Measurements from ENCODE around the gene PLSCR5. TPM values are rescaled to one million over a fixed set of nuclear protein-coding genes. Genes with fewer than 3 reads are reported as not detected.

Gene PLSCR5
- total RNA-seq, 1 donor from 2014 or later = not detected

DNA sequence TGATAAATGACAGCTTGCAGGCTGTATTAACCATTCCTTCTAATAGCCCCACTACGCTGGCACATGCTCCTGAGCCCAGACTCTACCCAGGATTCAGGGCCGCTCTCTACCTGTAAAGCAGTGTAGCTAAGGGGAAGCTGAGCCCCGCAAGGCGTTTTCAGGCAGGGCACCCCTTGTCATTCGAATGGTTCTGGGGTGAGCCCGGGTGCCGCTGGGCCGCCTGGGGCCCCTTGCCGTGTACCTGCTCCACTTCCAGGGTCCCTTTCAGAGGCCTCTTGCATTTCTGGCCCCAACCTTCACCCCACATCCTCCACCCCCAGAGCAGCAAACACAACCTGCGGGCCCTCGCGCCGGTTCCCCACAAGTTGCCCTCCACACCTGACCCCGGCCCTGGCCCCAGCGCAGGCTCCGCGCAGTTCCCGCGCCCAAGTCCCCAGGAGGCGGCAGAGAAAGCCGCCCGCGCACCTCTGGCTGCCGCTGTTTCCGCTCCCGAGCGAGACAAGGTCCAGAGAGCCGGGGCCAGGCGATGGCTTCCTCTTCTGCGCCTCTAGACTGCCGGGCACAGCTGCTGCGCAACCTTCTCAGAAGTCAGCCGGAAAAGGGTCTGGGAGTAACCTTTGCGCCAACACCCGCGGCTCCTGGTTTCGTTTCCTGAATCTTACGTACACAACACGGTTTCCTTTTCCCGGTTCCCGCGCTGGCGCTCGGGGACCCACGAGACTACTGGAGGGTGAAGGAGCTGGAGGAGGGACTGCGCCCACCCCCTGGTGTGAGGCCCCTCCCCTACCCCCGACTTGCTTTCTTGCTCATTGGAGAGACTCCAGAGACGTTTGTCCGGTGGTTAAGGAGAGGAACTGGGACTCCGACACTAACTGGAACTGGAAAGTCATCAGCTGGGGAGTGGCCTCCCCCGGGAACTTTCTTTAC is 60.9 kb downstream of the PLSCR5 start, which contains the start of gene PLSCR1:
PLSCR1 (minus strand) TSS at position 606 of the 927 bp plus-strand sequence. CDS start 8,055 bp downstream, outside the sequence.
- DNase-seq = peak; percentile 74

DNA sequence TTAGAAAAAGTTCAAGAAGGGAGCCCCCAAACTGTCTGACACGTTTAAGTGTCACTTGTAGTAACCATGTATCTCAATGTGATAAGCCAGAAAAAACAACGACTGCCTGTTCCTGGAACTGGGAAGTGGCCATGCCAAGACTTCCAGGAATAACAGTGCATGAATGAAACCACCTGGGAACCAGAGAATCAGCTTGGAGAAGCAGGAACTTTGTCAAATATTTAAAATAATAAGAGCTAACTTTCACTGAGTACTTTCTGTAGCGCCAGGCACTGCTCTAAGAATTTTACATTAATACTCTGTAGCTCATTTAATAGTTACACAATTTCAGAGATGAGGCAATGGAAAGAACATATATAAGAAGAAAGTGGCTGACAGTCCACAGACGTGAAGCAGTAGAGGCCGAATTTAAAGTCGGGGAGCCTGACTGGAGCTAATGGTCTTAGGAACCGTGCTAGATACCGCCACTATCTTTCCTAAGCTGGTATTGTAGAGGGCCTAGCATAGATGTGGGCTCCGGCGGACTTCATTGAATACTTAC is 61.6 kb downstream of the PLSCR5 start:
- DNase-seq = peak; percentile 60

DNA sequence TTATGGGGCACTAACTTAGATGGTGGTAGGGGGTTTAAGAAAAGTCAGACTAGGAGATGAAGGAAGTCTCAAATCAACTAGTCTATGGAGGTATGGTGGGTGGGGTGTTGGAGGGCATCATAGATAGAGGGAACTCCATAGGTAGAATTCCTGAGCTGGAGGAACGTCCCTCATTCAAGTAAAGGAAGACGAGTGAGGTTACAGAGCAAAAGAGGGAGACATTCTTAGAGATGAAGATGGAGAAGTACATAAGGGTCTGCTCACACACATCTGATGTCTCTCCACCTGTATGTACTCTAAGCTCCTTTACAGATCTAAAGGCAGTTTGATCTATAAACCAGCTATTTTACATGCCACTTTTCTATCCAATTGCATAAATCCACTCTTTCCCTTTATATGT is 62.2 kb downstream of the PLSCR5 start:
- no peak for DNase-seq

DNA sequence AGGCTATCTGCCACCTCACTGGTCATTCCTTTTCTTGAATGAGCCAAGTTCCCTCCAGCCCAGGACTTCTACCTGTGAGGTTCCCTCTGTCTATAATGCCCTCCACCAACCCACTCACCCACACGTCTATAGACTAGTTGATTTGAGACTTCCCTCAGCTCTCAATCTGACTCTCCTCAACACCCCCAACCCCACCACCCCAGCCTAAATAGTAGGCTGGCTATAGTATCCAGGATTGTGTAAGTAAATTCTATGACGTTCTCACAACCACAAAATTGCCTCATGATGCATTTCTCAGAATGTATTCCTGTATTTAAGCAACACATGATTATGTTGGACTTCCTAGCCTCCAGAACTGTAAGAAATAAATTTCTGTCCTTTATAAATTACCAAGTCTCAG is 63.0 kb downstream of the PLSCR5 start:
- no peak for DNase-seq

DNA sequence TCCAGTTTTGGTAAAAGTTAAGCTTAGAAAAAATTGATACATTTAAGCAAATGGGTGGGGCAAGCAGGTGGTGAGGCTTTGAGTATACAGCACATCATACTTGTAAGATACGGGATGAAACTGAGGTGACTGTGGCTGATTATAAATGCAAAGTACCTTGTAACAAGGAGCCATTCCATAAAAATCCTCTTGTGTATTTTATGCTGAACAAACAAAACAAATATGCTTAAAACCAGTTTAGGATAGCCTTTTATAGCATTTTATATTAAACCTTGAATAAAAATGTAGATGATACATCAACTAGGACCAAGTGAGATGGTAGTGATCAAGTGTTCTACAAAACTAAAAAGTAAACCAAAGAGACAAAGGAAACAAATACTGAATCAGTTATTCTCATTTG is 64.2 kb downstream of the PLSCR5 start:
- no peak for DNase-seq

DNA sequence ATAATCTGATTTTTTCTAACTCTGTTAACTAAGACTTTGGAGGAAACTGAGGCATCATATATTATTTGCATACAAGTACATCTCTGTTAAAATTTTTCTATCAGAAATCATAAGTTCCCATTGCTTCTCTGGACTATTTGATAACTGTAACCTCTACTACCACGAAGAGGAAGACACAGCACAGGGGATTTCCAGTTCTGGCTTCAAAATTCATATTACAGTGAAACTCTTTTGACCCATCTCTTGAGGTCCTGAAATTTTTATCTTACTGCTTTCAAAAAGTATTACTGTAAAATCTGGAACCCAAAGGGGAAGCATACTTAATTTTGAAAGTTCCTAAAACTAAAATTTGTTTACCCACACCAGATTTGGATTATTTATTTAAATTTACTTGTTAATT is 64.9 kb downstream of the PLSCR5 start:
- no peak for DNase-seq

DNA sequence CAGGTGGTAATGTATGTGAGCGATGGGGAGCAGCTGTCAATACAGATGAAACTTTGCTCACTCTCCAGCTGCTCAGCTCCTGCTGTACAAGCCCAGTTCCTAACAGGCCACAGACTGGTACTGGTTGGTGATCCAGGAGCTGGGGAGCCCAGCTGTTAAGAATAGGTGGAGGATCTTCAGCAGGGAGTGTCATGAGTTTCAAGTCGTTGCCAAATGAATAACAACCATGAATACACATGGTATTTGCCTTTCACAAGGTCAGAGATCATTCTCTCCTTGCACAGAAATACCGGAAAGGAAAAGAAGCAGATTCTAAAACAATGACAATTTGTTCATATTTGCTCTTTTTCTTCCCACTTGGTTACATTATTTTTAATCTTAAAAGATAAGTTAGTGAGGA is 65.8 kb downstream of the PLSCR5 start:
- no peak for DNase-seq

DNA sequence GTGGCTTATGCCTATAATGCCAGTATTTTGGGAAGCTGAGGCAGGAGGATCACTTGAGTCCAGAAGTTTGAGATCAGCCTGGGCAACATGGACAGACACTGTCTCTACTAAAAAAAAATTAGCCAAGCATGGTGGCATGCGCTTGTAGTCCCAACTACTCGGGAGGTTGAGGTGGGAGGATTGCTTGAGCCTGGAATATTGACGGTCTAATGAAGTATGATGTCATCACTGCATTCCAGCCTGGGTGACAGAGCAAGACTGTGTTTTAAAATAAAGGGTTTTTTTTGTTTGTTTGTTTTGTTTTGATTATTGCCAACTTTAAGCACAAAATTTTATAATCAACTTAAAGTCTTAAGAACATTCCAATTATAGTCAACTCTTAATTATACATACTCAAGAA is 67.5 kb downstream of the PLSCR5 start:
- no peak for DNase-seq

DNA sequence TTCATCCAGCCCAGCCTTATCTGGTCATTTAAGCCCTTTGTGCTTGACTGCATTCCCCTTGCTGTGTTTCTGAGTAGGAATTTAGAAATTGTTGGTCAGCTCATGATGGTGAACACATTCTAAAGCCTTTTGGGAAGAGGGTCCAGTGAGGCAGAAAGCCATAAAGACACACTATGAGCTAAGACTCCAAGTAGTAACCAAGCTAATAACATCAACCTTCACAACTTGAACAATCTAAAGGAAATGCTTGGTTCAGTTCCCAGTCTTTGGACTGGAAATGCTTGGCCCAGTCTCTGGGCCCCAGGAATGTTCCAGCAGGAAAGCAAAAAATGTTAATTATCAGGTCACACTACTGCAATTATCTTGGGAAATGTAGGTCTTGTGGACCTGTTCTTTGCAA is 68.5 kb downstream of the PLSCR5 start:
- DNase-seq = no peak

Small RNA genes within 50 kb of the gene (small RNA-seq; reads per million reads assigned to genes)
- gene RNU6-428P (ENCODE audit: low replicate concordance) = not detected

Other genes starting within 250 kb of the PLSCR5 start
- gene PLSCR2, start 135.8 kb downstream of the PLSCR5 start, total RNA-seq = not detected
- 34.7 TPM for gene PLSCR1, start 60.7 kb downstream of the PLSCR5 start, total RNA-seq